ENCODE data around the gene ORM1.

ORM1 gene

DNA sequence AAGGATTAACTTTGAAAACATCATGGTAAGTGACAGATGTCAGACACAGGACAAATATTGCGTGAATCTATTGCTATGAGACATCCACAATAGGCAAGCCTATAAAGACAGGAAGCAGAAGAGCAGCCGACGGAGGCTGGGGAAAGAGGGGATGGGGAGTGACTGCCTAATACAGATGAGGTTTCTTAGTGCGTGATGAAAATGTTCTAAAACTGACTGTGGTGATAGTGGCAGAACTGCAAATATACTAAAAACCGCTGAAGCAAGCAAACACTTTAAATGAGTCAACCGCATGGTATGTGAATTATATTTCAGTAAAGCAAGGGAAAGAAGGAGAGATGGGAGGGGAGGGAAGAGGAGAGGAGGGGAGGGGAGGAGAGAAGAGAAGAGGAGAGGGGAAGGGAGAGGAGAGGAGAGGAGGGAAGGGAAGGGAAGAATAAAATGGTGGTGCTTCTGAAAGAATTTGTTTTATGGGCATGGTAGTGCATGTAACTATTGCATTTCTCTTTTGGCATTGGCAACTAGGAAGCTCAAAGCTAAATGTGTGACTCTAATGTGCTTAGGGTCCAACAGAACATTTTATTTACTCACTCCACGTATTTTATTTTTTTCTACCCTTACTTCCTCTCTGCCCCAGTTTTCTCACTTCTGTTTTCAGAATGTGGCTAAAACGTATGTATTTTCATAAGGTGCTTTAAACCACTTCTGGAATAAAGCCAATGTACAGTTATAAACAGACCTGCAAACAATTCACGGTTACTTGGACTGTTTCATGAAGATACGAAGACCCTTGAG is 43.6 kb downstream of the ORM1 start:
- DNase-seq (ENCODE audit: low read depth): peak; percentile 60

DNA sequence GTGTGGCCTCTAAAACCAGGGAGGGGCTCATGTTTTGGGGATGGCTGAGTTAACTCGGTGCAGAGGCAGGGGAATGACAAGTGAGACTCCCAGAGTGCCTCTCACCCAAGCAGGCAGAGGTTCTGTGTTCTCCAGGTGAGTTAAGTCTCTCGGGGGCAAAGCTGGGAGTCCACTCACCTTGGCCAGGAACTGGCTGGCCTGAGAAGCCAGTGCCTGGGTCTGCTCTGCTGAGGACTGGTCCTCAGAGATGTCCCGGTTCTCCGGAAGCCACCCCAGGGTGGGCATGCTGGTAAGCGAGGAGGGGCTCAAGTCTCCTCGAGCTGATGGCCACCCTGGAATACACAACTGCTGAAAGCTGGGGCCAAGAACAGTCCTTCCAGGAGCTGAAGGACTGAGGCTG is 44.5 kb downstream of the ORM1 start:
- no peak for DNase-seq (ENCODE audit: low read depth)

DNA sequence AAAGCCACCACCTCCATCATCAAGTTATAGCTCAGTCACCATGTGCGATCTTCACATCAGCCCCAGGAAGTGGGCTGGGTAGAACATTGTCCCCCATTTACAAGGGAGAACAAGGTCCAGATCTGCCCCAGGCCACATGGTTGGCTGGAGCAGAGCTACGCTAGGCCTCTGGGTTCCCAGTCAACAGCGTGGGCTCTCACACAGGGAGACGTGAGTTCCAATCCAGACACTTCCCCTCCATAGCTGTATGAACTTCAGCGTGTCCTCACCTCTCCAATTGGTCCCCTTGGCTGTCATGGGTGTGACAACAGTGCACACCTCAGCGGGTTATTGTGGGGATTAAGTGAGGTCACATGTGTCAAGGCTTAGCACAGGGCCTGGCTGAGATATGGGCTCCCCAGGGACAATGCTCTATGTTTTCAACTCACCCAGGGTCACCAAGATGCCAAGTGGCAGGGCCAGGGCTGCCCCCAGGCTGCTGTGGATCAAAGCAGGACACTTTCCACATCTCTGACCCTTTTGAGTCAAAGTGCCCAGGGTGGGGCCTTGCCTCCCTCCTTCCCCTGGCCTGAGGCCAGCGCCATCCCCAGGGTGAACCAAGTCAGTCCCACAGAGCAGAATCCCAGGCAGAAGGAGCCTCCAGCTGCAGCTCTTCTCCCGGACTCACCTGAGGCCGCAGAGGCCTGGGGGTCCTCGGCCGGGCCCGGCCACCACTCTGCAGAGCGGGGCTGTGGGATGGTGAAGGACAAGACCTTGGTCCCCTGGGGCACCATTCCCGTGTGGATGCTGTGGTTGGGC is 45.1 kb downstream of the ORM1 start:
- DNase-seq (ENCODE audit: low read depth): no peak

DNA sequence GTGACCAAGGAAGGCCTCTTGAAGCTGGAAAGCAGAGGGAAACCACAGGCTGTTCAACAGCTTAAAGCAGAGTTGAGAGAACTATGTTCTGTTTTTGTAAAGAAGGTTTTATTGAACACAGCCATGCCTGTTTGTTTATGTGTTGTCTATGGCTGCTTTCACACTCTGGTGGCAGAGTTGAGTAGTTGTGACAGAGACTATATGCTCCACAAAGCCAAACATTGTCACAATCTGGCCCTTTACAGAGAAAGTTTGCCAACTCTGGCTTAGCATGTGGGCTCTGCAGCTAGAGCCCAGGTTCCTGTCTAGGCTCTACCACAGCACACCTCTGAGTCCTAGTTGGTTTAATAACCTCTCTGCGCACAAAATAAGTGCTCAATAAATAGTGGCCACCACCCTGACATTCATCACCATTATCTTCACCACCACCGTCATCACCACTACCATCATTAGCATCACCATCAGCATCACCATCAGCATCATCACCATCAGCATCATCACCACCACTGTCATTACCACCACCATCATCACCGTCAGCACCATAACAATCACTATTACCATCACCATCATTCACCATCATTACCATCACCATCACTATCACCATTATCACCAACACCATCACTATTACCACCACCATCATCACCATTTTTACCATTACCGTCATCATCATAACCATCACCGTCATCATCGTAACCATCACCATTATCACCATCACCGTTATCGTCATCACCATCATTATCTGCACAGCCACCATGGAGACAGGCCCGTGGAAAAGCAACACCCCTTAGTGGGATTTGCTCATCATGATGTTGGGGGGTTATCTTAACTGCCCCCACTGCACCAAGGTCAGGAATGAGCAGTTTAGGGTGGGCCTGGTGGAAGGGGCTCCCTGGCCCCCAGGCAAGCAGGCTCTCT is 46.6 kb downstream of the ORM1 start:
- no peak for DNase-seq (ENCODE audit: low read depth)

DNA sequence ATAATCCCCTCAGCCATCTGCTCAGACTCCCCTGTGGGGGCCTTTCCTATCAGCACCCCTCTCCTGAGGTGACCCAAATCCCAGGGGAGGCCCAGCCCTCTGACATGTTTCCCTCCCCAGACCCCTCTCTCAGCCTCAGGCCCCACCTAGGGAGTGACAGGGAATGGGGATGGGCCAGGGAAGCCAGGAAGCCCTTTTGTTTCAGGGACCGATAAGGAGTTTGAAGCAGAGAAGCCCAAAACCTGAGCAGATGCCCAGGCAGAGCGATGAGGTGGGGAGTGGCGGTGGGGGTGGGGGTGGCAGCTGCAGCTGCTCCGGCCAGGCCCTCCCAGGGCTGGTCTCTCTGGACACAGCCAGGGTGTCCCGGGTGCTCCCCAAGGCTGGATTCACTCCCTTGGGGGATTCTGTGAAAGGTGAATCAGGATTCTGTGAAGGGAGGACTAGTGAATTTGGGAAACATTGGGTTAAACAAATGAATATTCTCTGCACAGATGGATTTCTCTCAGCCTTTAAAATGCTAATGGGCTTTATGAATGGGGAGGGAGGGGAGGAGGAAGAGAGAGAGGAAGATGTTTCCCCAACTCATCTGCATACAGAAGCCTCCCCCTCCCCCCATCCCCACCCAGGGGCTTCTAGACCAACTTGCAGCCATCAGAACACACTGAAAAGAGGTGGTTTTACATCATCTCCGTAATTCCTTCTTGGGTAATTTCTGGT is 47.5 kb downstream of the ORM1 start:
- DNase-seq (ENCODE audit: low read depth): no peak

DNA sequence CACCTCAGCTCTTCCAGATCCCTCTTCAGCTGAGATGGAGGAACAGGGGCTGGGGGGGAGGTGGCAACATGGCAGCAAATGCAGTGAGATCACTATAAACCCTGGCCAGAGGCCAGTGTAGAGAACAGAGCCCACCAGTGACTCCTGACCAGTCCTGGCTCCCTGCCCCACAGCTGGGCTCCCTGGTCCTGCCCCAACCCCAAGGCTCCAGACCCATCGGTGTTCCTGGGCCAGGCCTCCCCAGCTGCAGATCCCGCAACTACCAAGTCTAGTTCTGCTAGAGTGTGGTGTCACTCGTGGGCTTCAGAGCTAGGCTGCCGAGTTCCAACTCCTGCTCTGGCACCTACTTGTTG is 48.0 kb downstream of the ORM1 start:
- DNase-seq (ENCODE audit: low read depth): no peak

DNA sequence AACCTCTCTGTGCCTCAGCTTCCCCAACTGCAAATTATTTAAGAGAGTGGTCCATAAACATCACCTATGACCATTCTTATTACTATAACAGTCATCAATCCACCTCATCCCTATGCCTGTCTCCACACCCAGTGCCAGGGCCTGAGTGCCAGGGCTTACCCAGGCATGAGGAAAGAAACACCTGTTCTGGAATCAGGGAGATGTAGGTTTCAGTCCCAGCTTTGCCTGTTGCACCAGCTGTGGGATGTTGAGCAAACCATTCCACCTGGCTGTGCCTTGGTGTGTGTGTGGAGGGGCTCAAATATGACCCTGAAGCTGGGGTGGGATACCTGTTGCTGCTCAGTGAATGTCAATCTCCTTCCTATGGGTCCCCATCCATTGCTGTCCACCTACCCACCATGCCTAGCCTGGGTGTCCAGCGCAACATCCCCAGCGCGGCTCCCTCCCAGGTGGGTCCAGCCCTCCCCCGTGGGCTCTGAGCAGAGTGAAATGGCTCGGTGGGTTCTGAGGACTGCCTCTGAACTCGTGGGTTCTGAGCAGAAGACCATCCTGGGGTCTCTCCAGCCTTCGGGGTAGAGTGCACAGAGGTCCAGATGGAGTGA is 48.5 kb downstream of the ORM1 start:
- DNase-seq (ENCODE audit: low read depth): no peak

DNA sequence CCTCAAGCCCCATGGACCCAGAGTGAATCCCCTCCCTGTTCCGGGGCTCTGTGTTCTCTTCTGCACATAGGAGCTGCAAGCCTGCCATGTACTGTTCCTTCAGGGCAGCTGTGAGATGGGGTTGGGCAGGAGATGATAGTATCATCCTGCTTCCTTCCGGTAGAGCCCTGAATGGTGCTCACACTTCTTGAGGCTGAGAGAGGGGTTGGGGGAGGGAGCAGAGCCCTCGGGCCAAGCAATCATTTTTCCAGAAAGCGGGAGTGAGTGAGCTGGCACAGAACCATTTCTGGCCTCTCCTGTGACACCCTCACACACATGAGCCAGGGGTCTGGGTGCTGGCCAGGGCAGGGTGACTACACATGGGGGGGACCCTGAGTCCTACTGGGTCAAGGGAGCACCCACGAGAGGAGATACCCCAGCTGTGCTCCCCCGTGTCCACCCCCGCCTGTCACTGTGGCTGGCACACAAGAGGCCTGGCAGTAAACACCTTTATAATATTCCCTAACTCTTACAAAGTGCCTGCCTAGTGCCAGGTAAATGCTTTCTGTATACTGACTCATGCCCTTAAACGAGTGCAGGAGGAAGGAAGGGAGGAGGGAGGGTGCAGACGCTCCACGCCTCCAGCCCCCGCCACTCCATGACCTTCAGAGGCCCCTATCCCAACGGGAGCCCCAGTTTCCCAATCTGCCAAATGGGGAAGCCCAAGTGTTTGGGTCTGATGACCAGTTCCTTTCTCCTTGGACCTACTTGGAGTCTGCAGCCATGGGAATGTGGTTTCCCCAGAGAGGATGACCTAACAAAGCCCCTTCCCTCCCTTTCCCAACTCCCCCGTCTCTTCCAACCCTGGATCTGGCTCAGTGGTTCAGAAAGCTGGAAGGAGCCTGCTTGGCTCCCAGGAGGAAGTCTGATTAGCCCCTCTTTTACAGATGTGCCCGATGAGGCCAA is 49.3 kb downstream of the ORM1 start:
- DNase-seq (ENCODE audit: low read depth): no peak

DNA sequence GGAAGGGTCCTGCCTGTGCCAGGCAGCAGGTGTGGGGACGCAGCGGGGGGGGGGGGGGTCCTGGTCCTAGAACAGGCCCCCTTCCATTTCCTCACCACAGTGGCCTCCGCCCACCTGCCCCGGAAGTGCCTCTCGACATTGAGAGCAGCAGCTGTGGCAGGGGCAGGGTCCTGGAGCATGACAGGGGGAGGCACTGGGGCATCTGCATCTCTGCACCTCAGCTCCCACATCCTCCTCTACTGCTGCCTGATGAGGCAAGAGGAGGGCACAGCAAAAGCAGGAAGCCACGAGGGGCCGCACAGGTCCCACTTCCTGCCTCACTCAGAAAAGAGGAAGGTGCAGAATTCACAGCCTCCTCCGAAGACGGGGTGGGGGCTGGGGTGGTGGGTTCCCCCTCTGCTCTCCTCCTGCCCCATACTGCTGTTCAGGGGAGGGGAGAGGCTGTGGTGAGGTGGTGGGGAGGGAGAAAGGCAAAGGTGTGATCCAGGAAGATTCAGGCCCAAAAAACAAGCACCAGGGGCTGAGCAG is 50.1 kb downstream of the ORM1 start:
- DNase-seq (ENCODE audit: low read depth): no peak

DNA sequence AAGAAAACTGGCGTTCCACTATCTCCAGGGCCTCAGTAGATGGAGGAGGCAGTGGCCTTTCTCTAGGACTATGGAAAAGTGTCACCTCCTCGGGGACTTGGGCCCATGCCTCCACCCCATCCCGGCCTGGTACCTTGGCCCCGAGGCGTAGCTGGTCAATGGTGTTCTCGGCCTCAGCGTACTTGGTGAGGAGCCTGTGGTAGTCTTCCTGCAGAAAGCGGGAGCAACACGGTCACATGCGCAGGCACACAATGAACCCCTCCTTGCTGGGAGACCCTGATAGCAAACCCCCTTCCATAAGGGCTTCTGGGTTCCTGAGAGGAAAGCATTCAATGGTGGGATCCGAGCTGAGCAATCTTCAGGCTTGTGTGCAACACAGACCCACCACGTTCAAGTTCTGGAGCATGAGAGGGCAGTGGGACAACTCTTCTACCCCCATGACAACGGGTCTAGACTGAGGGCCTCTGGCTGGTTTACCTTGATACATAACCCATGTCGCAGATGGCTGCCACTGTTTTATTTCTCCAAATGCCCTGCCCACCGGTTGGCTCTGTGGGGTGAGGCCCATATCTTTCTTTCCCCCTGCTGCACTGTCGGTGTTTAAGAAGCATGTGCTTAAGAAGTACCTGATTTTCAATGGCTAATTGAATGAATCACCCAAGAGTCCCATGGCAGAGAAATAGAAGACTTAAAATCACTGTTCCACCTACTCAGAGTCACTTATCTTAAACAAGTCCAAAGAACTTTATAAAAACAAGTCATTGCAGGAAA is 51.2 kb downstream of the ORM1 start:
- DNase-seq (ENCODE audit: low read depth): no peak

DNA sequence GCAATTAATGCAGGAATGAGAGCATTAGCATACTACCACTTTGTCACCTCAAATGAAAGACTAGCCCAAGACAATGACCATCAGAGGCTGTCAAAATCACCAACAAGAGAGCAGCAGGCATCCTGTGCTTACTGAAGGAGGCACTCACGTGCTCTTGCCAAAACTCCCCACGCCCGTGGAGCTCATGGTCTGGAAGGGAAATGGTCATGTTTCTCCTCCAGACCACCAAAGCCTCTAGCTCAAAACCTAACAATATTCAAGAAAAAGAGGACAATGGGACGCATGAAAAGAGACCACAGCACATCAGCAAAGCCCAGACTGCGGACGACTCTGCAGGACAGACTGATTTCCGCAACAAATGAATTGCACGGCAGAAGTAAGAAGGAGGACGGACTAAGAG is 52.0 kb downstream of the ORM1 start:
- no peak for DNase-seq (ENCODE audit: low read depth)

DNA sequence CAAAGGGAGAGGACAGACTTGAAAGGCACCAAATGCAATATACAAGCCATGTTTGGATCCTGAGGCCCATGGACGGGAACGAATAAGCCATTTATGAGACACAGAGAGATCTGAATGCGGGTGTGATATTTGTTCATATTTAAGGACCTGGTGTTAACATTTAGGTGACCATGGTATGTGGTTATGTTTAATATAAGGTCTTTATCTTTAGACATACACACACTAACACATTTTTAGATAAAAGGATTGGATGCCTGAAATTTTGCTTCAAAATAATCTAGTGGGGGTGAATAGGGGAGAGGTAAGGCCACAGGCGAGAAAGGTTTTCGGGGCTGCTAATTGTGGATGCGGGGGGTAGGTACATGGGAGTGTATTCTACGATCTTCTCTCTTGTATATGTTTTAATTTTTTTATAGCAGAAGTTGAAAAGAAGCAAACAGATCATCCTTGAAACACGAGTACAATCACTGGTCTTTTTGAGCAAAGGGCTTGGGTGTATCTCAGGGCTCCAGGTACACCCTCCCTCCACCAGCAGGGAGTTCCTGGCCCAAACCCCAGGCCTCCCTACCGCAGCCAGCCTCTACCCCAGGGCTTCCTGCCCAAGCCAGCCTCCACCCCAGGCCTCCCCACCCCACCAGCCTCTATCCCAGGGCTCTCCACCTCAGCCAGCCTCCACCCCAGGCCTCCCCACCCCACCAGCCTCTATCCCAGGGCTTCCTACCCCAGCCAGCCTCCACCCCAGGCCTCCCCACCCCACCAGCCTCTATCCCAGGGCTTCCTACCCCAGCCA is 52.7 kb downstream of the ORM1 start:
- no peak for DNase-seq (ENCODE audit: low read depth)
